A673 (cell line): ENCODE measurements around the gene TSG101. TPM values are rescaled to one million over a fixed set of nuclear protein-coding genes. Genes with fewer than 3 reads are reported as not detected.
A peak's percentile ranks its signal among the peaks of the same experiment; 100 is the strongest.

Experiments
- BruUV-seq: library from RNA; stranded (reverse); fragments of 400-500 nt; replicated peaks from 2 replicates; lab custom pipeline; 2021; lab: Mats Ljungman, UMichigan
- CTCF ChIA-PET: fragments of 300-600 bp; sonication (Branson Sonifier 250); formaldehyde crosslinking; loops from one replicate; lab custom pipeline; 2022; ENCODE audit warnings: antibody characterized with exemption; lab: Charles Lee
- POLR2A ChIA-PET: fragments of 300-600 bp; sonication (Branson Sonifier 250); formaldehyde crosslinking; loops from one replicate; lab custom pipeline; 2022; ENCODE audit warnings: antibody characterized with exemption; ENCODE audit not compliant: low non-redundant PET; lab: Charles Lee
- DNase-seq: peaks from one replicate; pipeline ENCODE4 v3.0.0-alpha.2; 2015; ENCODE audit warnings: low spot score
- H3K27ac ChIP-seq: fragments of 200-600 bp; sonication (generic); 2 replicates; pipeline ENCODE4 v1.5.1; 2016; ENCODE audit warnings: mixed run types, low read depth, mild to moderate bottlenecking, mixed read lengths, antibody characterized with exemption, low read length; ENCODE audit not compliant: poor library complexity, severe bottlenecking
- H3K27me3 ChIP-seq: fragments of 200-600 bp; sonication (generic); replicated peaks from 2 replicates; pipeline ENCODE4 v1.6.1; 2017; ENCODE audit warnings: mixed run types, low read depth, mild to moderate bottlenecking, mixed read lengths, antibody characterized with exemption, low read length; ENCODE audit not compliant: insufficient read depth, poor library complexity
- H3K36me3 ChIP-seq: fragments of 200-600 bp; sonication (generic); 2 replicates; pipeline ENCODE4 v1.6.1; 2016; ENCODE audit warnings: mixed run types, mild to moderate bottlenecking, mixed read lengths, antibody characterized with exemption, low read length; ENCODE audit not compliant: insufficient read depth, poor library complexity, severe bottlenecking
- H3K4me1 ChIP-seq: fragments of 200-600 bp; sonication (generic); 2 replicates; pipeline ENCODE4 v1.6.1; 2017; ENCODE audit warnings: mixed run types, mild to moderate bottlenecking, mixed read lengths, antibody characterized with exemption, low read length; ENCODE audit not compliant: insufficient read depth, poor library complexity, severe bottlenecking
- H3K4me3 ChIP-seq: fragments of 200-600 bp; sonication (generic); 2 replicates; pipeline ENCODE4 v1.5.1; 2016; ENCODE audit warnings: low read depth, mixed run types, mild to moderate bottlenecking, mixed read lengths, low read length; ENCODE audit not compliant: poor library complexity, severe bottlenecking
- H3K9me3 ChIP-seq: fragments of 200-600 bp; sonication (generic); 2 replicates; pipeline ENCODE4 v1.6.1; 2016; ENCODE audit warnings: mixed run types, low read depth, mild to moderate bottlenecking, mixed read lengths, antibody characterized with exemption, low read length; ENCODE audit not compliant: poor library complexity, severe bottlenecking
- EZH2 ChIP-seq: fragments of 200-600 bp; sonication (generic); IDR thresholded peaks from 2 replicates; pipeline ENCODE4 v1.6.1; 2017; ENCODE audit warnings: borderline replicate concordance, low read depth, mild to moderate bottlenecking, mixed read lengths, antibody characterized with exemption, low read length; ENCODE audit not compliant: poor library complexity, severe bottlenecking
- intact Hi-C: fragments of 100-400 bp; cut with micrococcal nuclease; formaldehyde crosslinking; loops from one replicate; pipeline ENCODE4 v1.10.0; 2022; ENCODE audit not compliant: unreplicated experiment
- total RNA-seq: library from RNA; stranded (reverse); gene quantifications from 2 replicates; pipeline ENCODE4 v1.2.3, GENCODE V29; 2021
- TF ChIP-seq, protein P1 (sequence below): fragments of 300-800, 200-600 bp; sonication (generic); conservative IDR thresholded peaks from 2 replicates; pipeline ENCODE4 v1.5.1; 2017; ENCODE audit warnings: low read depth, mild to moderate bottlenecking, antibody characterized with exemption, low read length, moderate library complexity, mixed read lengths

TSG101 gene
- total RNA-seq, 1 experiment from 2014 or later = 48.2 TPM

DNA sequence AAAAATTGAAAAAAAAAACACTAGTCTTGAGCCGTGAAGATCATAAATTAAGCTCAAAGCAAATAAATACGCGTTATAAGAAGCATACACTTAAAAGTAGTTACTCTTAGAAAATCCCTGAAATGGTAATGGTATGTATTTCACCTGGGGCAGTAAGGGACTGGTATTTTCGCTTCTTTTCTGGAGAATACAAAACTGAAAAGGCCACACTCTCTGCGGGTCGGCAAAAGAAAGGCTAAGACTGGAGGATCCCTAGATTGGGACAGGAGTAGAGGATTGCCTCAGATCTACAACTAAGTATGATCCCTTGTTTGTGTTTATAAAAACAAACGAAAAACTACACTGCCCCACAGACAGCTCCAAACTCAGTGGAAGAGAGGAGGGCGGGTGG lies 617 bp downstream of the TSG101 start:
- no peak for DNase-seq
- no peaks in the 10 kb centered on the region for H3K4me1 ChIP-seq
- ChIA-PET CTCF (interaction anchor here (1.0 kb wide), 1 partner anchor 196 kb away, joined by 4 read pairs; no protein-coding TSS in a partner anchor), POLR2A (interaction anchor here (0.6 kb wide), 2 partner anchors 283 to 1323 kb away, joined by 3 to 11 read pairs; no protein-coding TSS in a partner anchor)
- no TSS peak for BruUV-seq
- TF ChIP-seq EZH2 = no peak
- TF ChIP-seq, protein P1, sequence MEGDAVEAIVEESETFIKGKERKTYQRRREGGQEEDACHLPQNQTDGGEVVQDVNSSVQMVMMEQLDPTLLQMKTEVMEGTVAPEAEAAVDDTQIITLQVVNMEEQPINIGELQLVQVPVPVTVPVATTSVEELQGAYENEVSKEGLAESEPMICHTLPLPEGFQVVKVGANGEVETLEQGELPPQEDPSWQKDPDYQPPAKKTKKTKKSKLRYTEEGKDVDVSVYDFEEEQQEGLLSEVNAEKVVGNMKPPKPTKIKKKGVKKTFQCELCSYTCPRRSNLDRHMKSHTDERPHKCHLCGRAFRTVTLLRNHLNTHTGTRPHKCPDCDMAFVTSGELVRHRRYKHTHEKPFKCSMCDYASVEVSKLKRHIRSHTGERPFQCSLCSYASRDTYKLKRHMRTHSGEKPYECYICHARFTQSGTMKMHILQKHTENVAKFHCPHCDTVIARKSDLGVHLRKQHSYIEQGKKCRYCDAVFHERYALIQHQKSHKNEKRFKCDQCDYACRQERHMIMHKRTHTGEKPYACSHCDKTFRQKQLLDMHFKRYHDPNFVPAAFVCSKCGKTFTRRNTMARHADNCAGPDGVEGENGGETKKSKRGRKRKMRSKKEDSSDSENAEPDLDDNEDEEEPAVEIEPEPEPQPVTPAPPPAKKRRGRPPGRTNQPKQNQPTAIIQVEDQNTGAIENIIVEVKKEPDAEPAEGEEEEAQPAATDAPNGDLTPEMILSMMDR = no peak
- no peaks in the 10 kb centered on the region for H3K27me3 ChIP-seq
- H3K9me3 ChIP-seq = no peaks in the 10 kb centered on the region
- intact Hi-C loops = no loop called here
- H3K4me3 ChIP-seq = peak overlapping the region; percentile 95
- peak overlapping the region; percentile 86 for H3K27ac ChIP-seq
- no peaks in the 10 kb centered on the region for H3K36me3 ChIP-seq

DNA sequence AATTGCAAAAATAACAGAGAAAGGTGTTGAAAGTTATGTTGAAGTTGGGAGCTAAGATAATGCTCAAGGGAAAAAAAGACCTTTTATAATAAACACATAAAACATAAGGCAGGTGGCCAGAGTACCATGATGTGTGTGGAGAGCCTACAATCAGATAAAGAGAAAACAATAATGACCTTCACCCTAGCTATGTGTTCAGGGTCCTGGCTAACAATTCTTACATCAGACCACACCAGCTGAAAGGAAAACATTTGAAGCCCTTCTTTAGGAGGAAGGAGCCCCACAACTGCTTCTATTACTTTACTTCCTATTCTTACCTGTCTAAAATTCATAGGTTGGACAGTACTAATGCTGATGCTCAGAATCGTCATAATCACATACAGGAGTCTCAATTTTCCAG lies 2.5 kb downstream of the TSG101 start:
- Histone ChIP-seq H3K4me1 (no peaks in the 10 kb centered on the region), H3K4me3 (no peak overlapping the region), H3K27ac (no peak overlapping the region), H3K9me3 (no peaks in the 10 kb centered on the region), H3K36me3 (no peaks in the 10 kb centered on the region), H3K27me3 (no peaks in the 10 kb centered on the region)
- TSS peak; percentile 6 for BruUV-seq
- intact Hi-C loops = no loop called here
- no peak for TF ChIP-seq EZH2
- TF ChIP-seq, protein P1 = no peak
- CTCF ChIA-PET = no interaction called here
- POLR2A ChIA-PET = no interaction called here
- no peak for DNase-seq

DNA sequence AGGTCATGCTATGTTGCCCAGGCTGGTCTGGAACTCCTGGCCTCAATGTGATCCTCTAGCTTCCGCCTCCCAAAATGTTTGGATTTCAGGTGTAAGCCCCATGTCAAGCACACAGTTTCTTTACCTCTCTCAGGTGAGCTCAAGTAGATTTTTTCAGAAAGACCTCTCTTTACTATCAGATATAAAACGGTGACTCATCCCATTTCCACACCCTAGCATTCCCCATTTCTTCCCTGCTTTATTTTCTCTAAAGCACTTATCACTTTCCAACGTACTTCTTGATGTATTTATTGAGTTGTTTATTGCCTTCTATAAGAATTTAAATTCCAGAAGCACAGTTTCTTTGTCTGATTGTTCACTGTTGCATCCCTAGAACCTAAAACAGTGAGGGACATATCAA lies 3.7 kb downstream of the TSG101 start:
- Histone ChIP-seq H3K9me3 (no peaks in the 10 kb centered on the region), H3K4me1 (no peaks in the 10 kb centered on the region), H3K27ac (no peak overlapping the region), H3K4me3 (no peak overlapping the region), H3K27me3 (no peaks in the 10 kb centered on the region), H3K36me3 (no peaks in the 10 kb centered on the region)
- intact Hi-C loops = no loop called here
- DNase-seq = no peak
- no TSS peak for BruUV-seq
- TF ChIP-seq EZH2 = no peak
- CTCF ChIA-PET = no interaction called here
- POLR2A ChIA-PET = no interaction called here

DNA sequence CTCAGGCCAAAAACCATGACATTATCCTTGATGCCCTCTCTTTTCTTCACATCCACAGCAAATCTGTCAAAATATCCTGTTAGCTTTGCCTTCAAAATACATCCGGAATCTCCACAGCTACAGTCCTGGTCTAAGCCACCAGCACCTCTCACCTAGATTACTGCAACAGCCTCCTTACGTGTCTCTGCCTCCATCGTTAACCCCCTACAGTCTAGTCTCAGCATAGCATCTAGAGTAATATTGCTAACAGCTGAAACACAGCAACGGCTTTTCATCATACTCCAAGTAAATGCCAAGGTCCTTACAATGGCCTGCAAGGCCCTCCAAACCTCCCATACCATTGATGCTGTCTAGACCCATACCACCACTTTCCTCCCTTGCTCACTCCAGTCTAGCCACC lies 4.4 kb downstream of the TSG101 start:
- no peaks in the 10 kb centered on the region for H3K36me3 ChIP-seq
- DNase-seq = peak; percentile 4
- H3K9me3 ChIP-seq = no peaks in the 10 kb centered on the region
- BruUV-seq = no TSS peak
- no peak for TF ChIP-seq EZH2
- TF ChIP-seq, protein P1 = no peak
- intact Hi-C loops = no loop called here
- no peak overlapping the region for H3K4me3 ChIP-seq
- ChIA-PET CTCF (no interaction called here), POLR2A (interaction anchor here (0.5 kb wide), 1 partner anchor 26 kb away, joined by 5 read pairs; no protein-coding TSS in a partner anchor)
- no peaks in the 10 kb centered on the region for H3K27me3 ChIP-seq
- H3K4me1 ChIP-seq = no peaks in the 10 kb centered on the region
- H3K27ac ChIP-seq = no peak overlapping the region
